ENCODE results near the gene RPS3.

DNA sequence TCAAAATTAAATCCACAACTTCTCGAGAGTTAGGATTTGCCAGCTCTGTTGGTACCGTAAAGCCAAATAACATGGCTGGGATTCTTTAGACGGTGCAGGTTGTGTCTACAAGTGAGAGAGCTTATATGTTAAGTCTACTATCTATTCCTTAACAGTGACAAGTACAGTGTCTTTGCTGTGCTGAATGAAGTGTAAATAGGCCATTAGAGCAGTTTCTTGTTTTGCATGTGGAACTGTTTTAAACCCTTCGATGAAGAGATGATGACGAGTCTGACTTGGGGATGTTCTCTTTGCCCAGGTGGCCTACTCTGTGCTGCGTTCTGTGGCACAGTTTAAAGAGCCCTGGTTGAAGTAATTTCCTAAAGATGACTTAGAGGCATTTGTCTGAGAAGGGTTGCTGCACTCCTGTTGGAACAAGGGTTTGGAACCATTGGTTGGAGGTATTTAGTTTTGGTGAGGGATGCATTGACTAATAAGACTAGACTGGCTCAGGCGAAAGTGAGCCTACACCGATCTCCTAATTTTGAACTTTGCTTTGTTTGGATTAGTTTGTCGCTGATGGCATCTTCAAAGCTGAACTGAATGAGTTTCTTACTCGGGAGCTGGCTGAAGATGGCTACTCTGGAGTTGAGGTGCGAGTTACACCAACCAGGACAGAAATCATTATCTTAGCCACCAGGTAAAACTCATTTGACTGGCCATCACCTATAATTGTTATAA, 988 bp downstream of the RPS3 start:
- TF ChIP-seq TAF1 (IDR thresholded peaks at IDR 0.05; ENCODE audit: borderline replicate concordance, low read depth, low read length) (no peak), EP300 (IDR thresholded peaks at IDR 0.05; ENCODE audit: borderline replicate concordance in 1 of 2, low read depth in 1 of 2, low read length in 1 of 2) (no peak), FOXM1 (IDR thresholded peaks at IDR 0.05; ENCODE audit: low read depth) (no peak), POLR2AphosphoS5 (IDR thresholded peaks at IDR 0.05; ENCODE audit: low read depth, low read length) (no peak), RAD21 (IDR thresholded peaks at IDR 0.05; ENCODE audit: low read length) (no peak), YY1 (IDR thresholded peaks at IDR 0.05; ENCODE audit: low read depth) (no peak), SIN3A (IDR thresholded peaks at IDR 0.05; ENCODE audit: borderline replicate concordance, low read depth, low read length) (no peak; the same call in 1 of the 2 replicates)
- TF ChIP-seq, protein P1, sequence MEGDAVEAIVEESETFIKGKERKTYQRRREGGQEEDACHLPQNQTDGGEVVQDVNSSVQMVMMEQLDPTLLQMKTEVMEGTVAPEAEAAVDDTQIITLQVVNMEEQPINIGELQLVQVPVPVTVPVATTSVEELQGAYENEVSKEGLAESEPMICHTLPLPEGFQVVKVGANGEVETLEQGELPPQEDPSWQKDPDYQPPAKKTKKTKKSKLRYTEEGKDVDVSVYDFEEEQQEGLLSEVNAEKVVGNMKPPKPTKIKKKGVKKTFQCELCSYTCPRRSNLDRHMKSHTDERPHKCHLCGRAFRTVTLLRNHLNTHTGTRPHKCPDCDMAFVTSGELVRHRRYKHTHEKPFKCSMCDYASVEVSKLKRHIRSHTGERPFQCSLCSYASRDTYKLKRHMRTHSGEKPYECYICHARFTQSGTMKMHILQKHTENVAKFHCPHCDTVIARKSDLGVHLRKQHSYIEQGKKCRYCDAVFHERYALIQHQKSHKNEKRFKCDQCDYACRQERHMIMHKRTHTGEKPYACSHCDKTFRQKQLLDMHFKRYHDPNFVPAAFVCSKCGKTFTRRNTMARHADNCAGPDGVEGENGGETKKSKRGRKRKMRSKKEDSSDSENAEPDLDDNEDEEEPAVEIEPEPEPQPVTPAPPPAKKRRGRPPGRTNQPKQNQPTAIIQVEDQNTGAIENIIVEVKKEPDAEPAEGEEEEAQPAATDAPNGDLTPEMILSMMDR (IDR thresholded peaks at IDR 0.05), result no peak
- TF ChIP-seq, protein P2, sequence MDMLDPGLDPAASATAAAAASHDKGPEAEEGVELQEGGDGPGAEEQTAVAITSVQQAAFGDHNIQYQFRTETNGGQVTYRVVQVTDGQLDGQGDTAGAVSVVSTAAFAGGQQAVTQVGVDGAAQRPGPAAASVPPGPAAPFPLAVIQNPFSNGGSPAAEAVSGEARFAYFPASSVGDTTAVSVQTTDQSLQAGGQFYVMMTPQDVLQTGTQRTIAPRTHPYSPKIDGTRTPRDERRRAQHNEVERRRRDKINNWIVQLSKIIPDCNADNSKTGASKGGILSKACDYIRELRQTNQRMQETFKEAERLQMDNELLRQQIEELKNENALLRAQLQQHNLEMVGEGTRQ (IDR thresholded peaks at IDR 0.05; ENCODE audit: borderline replicate concordance, low read depth, low read length), result no peak
- TF ChIP-seq, protein P3, sequence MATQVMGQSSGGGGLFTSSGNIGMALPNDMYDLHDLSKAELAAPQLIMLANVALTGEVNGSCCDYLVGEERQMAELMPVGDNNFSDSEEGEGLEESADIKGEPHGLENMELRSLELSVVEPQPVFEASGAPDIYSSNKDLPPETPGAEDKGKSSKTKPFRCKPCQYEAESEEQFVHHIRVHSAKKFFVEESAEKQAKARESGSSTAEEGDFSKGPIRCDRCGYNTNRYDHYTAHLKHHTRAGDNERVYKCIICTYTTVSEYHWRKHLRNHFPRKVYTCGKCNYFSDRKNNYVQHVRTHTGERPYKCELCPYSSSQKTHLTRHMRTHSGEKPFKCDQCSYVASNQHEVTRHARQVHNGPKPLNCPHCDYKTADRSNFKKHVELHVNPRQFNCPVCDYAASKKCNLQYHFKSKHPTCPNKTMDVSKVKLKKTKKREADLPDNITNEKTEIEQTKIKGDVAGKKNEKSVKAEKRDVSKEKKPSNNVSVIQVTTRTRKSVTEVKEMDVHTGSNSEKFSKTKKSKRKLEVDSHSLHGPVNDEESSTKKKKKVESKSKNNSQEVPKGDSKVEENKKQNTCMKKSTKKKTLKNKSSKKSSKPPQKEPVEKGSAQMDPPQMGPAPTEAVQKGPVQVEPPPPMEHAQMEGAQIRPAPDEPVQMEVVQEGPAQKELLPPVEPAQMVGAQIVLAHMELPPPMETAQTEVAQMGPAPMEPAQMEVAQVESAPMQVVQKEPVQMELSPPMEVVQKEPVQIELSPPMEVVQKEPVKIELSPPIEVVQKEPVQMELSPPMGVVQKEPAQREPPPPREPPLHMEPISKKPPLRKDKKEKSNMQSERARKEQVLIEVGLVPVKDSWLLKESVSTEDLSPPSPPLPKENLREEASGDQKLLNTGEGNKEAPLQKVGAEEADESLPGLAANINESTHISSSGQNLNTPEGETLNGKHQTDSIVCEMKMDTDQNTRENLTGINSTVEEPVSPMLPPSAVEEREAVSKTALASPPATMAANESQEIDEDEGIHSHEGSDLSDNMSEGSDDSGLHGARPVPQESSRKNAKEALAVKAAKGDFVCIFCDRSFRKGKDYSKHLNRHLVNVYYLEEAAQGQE (IDR thresholded peaks at IDR 0.05; ENCODE audit: low read depth, low read length), result no peak
